Epithelial cell of proximal tubule (primary cell): ENCODE data around the gene HMOX2. TPM values are rescaled to one million over a fixed set of nuclear protein-coding genes. Genes with fewer than 3 reads are reported as not detected.
A peak's percentile ranks its signal among the peaks of the same experiment; 100 is the strongest.

Experiments
- DNase-seq: peaks from one replicate; pipeline ENCODE4 v3.0.0-alpha.2; 2011; ENCODE audit warnings: low read depth
- H3K4me3 ChIP-seq: 2 replicates; pipeline ENCODE4 v1.5.1; 2011; ENCODE audit warnings: low read depth, mild to moderate bottlenecking, low read length
- CTCF ChIP-seq: conservative IDR thresholded peaks from 2 replicates; pipeline ENCODE4 v1.5.1; 2012; ENCODE audit warnings: low read depth, mild to moderate bottlenecking, low read length
- total RNA-seq: library from RNA; depleted of rRNA; stranded (reverse); fragments of >200 nt; gene quantifications from 2 replicates; pipeline ENCODE4 v1.2.3, GENCODE V29; 2015

The HMOX2 gene
- total RNA-seq, 1 donor from 2014 or later = 75.9 TPM

DNA sequence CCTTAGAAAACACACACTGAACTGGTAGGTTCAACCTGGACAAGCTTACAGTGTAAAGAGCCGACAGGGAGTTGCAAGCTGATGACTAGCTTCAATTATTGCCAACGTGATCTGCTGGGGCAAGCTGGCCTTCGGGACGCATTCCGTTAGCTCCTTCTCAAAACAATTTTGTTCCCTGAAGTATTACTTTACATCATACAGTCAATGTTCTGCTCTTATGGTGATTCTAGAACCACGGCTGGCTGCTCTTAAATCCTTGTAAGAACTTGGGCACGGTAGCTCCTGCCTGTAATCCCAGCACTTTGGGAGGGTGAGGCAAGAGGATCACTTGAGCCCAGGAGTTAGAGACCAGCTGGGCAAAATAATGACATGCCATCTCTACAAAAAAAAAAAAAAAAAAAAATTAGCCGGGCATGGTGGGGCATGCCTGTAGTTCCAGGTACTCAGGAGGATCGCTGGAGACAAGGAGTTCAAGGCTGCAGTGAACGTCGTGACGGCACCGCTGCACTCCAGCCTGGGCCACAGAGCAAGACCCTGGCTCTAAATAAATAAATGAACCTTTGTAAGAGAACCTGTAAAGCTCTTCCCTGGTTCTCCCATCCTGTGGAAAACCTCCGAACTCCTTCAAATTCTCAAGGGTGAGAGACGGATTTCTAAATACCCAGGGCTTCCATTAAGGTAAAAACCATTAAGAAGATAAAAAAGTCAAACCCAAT lies 60.4 kb downstream of the HMOX2 start:
- no peak for DNase-seq

GRCh38 chr16:4537376-4538343 lies 61.5 kb downstream of the HMOX2 start:
- no peak for TF ChIP-seq CTCF
- H3K4me3 ChIP-seq = peak overlapping the region; percentile 81
- no peak for DNase-seq

More for the DNA sequence above, 60.4 kb downstream of the HMOX2 start:
- no peak for TF ChIP-seq CTCF
- H3K4me3 ChIP-seq = no peak overlapping the region

GRCh38 chr16:4538350-4539235 lies 62.4 kb downstream of the HMOX2 start, which contains the start of gene CDIP1:
Gene CDIP1, minus strand, starts transcription at chr16:4538773. Its CDS starts 24,643 bp downstream, at chr16:4514130.
- H3K4me3 ChIP-seq = peak within 1 kb of the TSS; percentile 81
- no peak for TF ChIP-seq CTCF
- DNase-seq = peak; percentile 60

DNA sequence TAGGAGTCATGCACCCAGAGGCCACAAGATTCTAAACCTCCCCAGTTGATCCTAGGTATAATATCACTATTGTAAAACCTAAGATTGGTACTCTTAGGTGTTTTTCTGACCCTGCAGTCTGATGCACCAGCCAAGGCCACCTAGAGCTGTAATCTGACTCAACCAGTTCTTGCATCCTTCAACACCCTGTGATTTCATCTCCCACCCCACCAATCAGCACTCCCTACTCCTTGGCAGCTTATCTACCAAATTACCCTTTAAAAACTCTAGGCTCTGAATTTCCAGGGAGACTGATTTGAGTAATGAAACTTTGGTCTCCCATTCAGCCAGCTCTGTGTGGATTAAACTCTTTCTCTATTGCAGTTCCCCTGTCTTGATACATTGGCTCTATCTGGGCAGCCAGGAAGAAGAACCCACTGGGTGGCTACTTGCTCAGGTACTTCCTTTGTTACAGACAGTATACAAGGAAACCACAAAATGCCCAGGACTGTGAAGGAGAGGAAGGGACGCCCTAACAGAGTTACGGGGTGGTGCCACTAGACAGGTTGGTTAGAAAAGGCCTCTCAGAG lies 63.6 kb downstream of the HMOX2 start:
- TF ChIP-seq CTCF = no peak
- DNase-seq = no peak
- no peak overlapping the region for H3K4me3 ChIP-seq

GRCh38 chr16:4544473-4544872 lies 68.3 kb downstream of the HMOX2 start:
- no peak for TF ChIP-seq CTCF
- DNase-seq = no peak
- no peak overlapping the region for H3K4me3 ChIP-seq

DNA sequence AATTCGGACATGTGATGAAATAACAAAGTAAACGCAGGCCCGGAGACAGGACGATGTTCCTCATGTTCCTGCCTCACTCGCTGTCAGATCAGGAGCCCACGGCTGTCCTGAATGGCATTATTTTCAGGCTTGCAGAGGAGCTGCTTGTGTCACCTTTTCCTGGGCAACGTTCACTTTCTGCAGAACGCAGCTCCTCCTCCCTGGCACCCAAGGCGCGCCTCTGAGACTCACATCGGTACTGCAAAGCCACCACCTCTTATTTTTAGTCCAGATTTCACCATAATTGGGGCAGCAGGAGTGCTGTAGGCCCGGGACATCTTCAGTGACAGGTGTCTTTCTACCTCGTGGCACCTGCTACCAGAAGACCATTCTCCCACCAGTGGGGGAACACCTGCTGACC lies 71.9 kb downstream of the HMOX2 start:
- no peak for TF ChIP-seq CTCF
- no peak for DNase-seq
- H3K4me3 ChIP-seq = no peak overlapping the region
